Measurements from ENCODE around the gene FAAP20. TPM values are rescaled to one million over a fixed set of nuclear protein-coding genes. Genes with fewer than 3 reads are reported as not detected.

The FAAP20 gene
- total and polyA plus RNA-seq, 2 donors (not counting 3 experiments of a cell fraction or from before 2014, with no cell fraction given) = 31.5 to 62.6 TPM

- Histone ChIP-seq H3K4me3 (replicated peaks in 1 of 3; ENCODE audit: insufficient read depth in 1 of 3, low read depth in 1 of 3, low read length in 3 of 3) (no peak overlapping the region), H3K9me3 (replicated peaks; ENCODE audit: control insufficient read depth, insufficient read depth, low read length) (no peaks in the 10 kb centered on the region), H3K9me1 (replicated peaks; ENCODE audit: control insufficient read depth, extremely low read depth, insufficient read depth, low read length) (no peaks in the 10 kb centered on the region), H3K79me2 (ENCODE audit: control insufficient read depth, insufficient read depth, low read length) (peaks cover 6% of the 10 kb centered on the region), H3K9ac (replicated peaks; ENCODE audit: extremely low read depth, insufficient read depth, low read length) (no peak overlapping the region), H4K20me1 (replicated peaks; ENCODE audit: control insufficient read depth, extremely low read depth, insufficient read depth, low read length) (no peaks in the 10 kb centered on the region), H3K4me2 (ENCODE audit: insufficient read depth, low read length) (no peak overlapping the region), H3K27ac (ENCODE audit: insufficient read depth, low read depth, low read length) (no peak overlapping the region), H3K4me1 (ENCODE audit: control insufficient read depth, extremely low read depth, insufficient read depth, low read length) (peaks cover 16% of the 10 kb centered on the region), H2AFZ (ENCODE audit: low read depth, low read length) (no peak overlapping the region), H3K36me3 (ENCODE audit: control insufficient read depth in 2 of 2, extremely low read depth in 1 of 2, insufficient read depth in 2 of 2, low read length in 2 of 2) (no peaks in the 10 kb centered on the region), H3K27me3 (ENCODE audit: control insufficient read depth in 2 of 2, insufficient read depth in 2 of 2, low read length in 2 of 2) (no peaks in the 10 kb centered on the region)
- no TSS peak for BruUV-seq (replicated peaks)
- intact Hi-C loops (cut with micrococcal nuclease) = loop anchor here (5.0 to 10.0 kb wide), 3 partner anchors 115 to 1228 kb away; partner anchors contain the start of gene PRXL2B
- FAIRE-seq (no peak), DNase-seq (ENCODE audit: low read depth, low spot score) (no peak)
- dilution Hi-C loops (cut with MboI; ENCODE audit: extremely low pct_ligation_motif_present, low sequenced_read_pairs) = loop anchor here (10.0 kb wide), 1 partner anchor 178 kb away; no protein-coding TSS in a partner anchor
- POLR2A ChIA-PET = no interaction called here
- CTCF ChIA-PET = interaction anchor here (1.3 to 12.3 kb wide), 2 partner anchors 115 to 186 kb away, joined by 4 to 631 read pairs; no protein-coding TSS in a partner anchor
- TF ChIP-seq EZH2 (IDR thresholded peaks at IDR 0.05; ENCODE audit: borderline replicate concordance, low read depth, low read length, severe bottlenecking) (no peak), JUN (IDR thresholded peaks at IDR 0.05; ENCODE audit: borderline replicate concordance, insufficient read depth, insufficient read length, low read depth) (no peak)
Observed at GRCh38 chr1:2196901-2197638, 2.5 kb upstream of the FAAP20 start.

GRCh38 chr1:2195785-2196184 lies 1.2 kb upstream of the FAAP20 start:
- Histone ChIP-seq H3K9me3 (replicated peaks; ENCODE audit: control insufficient read depth, insufficient read depth, low read length) (no peaks in the 10 kb centered on the region), H3K4me3 (replicated peaks in 1 of 3; ENCODE audit: insufficient read depth in 1 of 3, low read depth in 1 of 3, low read length in 3 of 3) (no peak overlapping the region), H3K36me3 (ENCODE audit: control insufficient read depth in 2 of 2, extremely low read depth in 1 of 2, insufficient read depth in 2 of 2, low read length in 2 of 2) (no peaks in the 10 kb centered on the region), H3K79me2 (ENCODE audit: control insufficient read depth, insufficient read depth, low read length) (peaks cover 10% of the 10 kb centered on the region), H2AFZ (ENCODE audit: low read depth, low read length) (no peak overlapping the region), H3K9ac (replicated peaks; ENCODE audit: extremely low read depth, insufficient read depth, low read length) (no peak overlapping the region), H4K20me1 (replicated peaks; ENCODE audit: control insufficient read depth, extremely low read depth, insufficient read depth, low read length) (no peaks in the 10 kb centered on the region), H3K27ac (ENCODE audit: insufficient read depth, low read depth, low read length) (no peak overlapping the region), H3K27me3 (ENCODE audit: control insufficient read depth in 2 of 2, insufficient read depth in 2 of 2, low read length in 2 of 2) (no peaks in the 10 kb centered on the region), H3K4me1 (ENCODE audit: control insufficient read depth, extremely low read depth, insufficient read depth, low read length) (peaks cover 16% of the 10 kb centered on the region), H3K4me2 (ENCODE audit: insufficient read depth, low read length) (no peak overlapping the region), H3K9me1 (replicated peaks; ENCODE audit: control insufficient read depth, extremely low read depth, insufficient read depth, low read length) (no peaks in the 10 kb centered on the region)
- FAIRE-seq = no peak
- intact Hi-C loops (cut with micrococcal nuclease) = loop anchor here (1.0 to 10.0 kb wide), 11 partner anchors 17 to 1229 kb away; partner anchors contain the start of genes MORN1, PRXL2B and RER1
- no TSS peak for BruUV-seq (replicated peaks)
- ChIA-PET POLR2A (interaction anchor here (1.1 kb wide), 1 partner anchor 36 kb away, joined by 3 read pairs; no protein-coding TSS in a partner anchor), CTCF (interaction anchor here (1.2 to 12.3 kb wide), 15 partner anchors 33 to 1228 kb away, joined by 4 to 631 read pairs (median 9); partner anchors contain the start of genes MORN1, RER1, SKI and TNFRSF14)
- dilution Hi-C loops (cut with MboI; ENCODE audit: extremely low pct_ligation_motif_present, low sequenced_read_pairs) = loop anchor here (10.0 kb wide), 1 partner anchor 179 kb away; no protein-coding TSS in a partner anchor
- TF ChIP-seq POLR2A (IDR thresholded peaks at IDR 0.05; ENCODE audit: low read depth, low read length) = no peak
- TF ChIP-seq GATA2 (IDR thresholded peaks at IDR 0.05; ENCODE audit: insufficient read depth, insufficient read length, low read depth, low read length) = no peak
- no peak for TF ChIP-seq FOS (IDR thresholded peaks at IDR 0.05; ENCODE audit: borderline replicate concordance, insufficient read depth, low read length)
- TF ChIP-seq MYC (IDR thresholded peaks at IDR 0.05; ENCODE audit: low read depth, low read length) = no peak
- TF ChIP-seq POLR2AphosphoS5 (IDR thresholded peaks at IDR 0.05; ENCODE audit: insufficient read depth, low read depth, low read length) = no peak
- TF ChIP-seq CTCF (IDR thresholded peaks at IDR 0.05; ENCODE audit: extremely low read depth in 1 of 2, insufficient read depth in 1 of 2, low read depth in 1 of 2, low read length in 2 of 2) = no peak
- TF ChIP-seq MAX (IDR thresholded peaks at IDR 0.05; ENCODE audit: insufficient read depth, insufficient read length) = no peak
- no peak for TF ChIP-seq JUN (IDR thresholded peaks at IDR 0.05; ENCODE audit: borderline replicate concordance, insufficient read depth, insufficient read length, low read depth)
- no peak for TF ChIP-seq EZH2 (IDR thresholded peaks at IDR 0.05; ENCODE audit: borderline replicate concordance, low read depth, low read length, severe bottlenecking)
- no peak for DNase-seq (ENCODE audit: low read depth, low spot score)
